Hepatocyte (in vitro differentiated cells): ENCODE results near the gene PVALEF. TPM values are rescaled to one million over a fixed set of nuclear protein-coding genes. Genes with fewer than 3 reads are reported as not detected.

Experiments
- DNase-seq: peaks from one replicate; pipeline ENCODE4 v3.0.0-alpha.2; 2016; ENCODE audit warnings: low spot score
- H2AFZ ChIP-seq: fragments of 200-600 bp; sonication (generic); 2 replicates; pipeline ENCODE4 v1.6.0; 2016; ENCODE audit warnings: antibody characterized with exemption, mild to moderate bottlenecking
- H3K27ac ChIP-seq: fragments of 200-600 bp; sonication (generic); 2 replicates; pipeline ENCODE4 v1.5.1; 2016; ENCODE audit warnings: mild to moderate bottlenecking
- H3K27me3 ChIP-seq: fragments of 200-600 bp; sonication (generic); 2 replicates; pipeline ENCODE4 v1.6.1; 2016
- H3K36me3 ChIP-seq: fragments of 200-600 bp; sonication (generic); replicated peaks from 2 replicates; pipeline ENCODE4 v1.5.1; 2016; ENCODE audit warnings: low read depth; ENCODE audit not compliant: insufficient read depth
- H3K4me1 ChIP-seq: fragments of 200-600 bp; sonication (generic); 2 replicates; pipeline ENCODE4 v1.5.1; 2016; ENCODE audit warnings: mild to moderate bottlenecking, moderate library complexity; ENCODE audit not compliant: insufficient read depth
- H3K4me2 ChIP-seq: fragments of 200-600 bp; sonication (generic); 2 replicates; pipeline ENCODE4 v1.6.0; 2016
- H3K4me3 ChIP-seq: fragments of 200-600 bp; sonication (generic); 2 replicates; pipeline ENCODE4 v1.5.1; 2016; ENCODE audit warnings: mild to moderate bottlenecking
- H3K79me2 ChIP-seq: fragments of 200-600 bp; sonication (generic); 2 replicates; pipeline ENCODE4 v1.6.0; 2017; ENCODE audit warnings: mild to moderate bottlenecking
- H3K9me2 ChIP-seq: fragments of 200-600 bp; sonication (generic); replicated peaks from 2 replicates; pipeline ENCODE4 v1.6.0; 2017; ENCODE audit warnings: mild to moderate bottlenecking; ENCODE audit not compliant: insufficient read depth
- H3K9me3 ChIP-seq: fragments of 200-600 bp; sonication (generic); 2 replicates; pipeline ENCODE4 v1.5.1; 2016; ENCODE audit warnings: low read depth, mild to moderate bottlenecking
- H4K20me1 ChIP-seq: fragments of 200-600 bp; sonication (generic); 2 replicates; pipeline ENCODE4 v1.6.0; 2016; ENCODE audit warnings: mild to moderate bottlenecking; ENCODE audit not compliant: insufficient read depth, poor library complexity, severe bottlenecking
- EZH2 ChIP-seq: fragments of 200-600 bp; sonication (generic); IDR thresholded peaks from 2 replicates; pipeline ENCODE4 v1.6.1; 2016; ENCODE audit warnings: antibody characterized with exemption, mild to moderate bottlenecking, borderline replicate concordance
- EZH2phosphoT487 ChIP-seq: fragments of 200-600 bp; sonication (generic); IDR thresholded peaks from one replicate; pipeline ENCODE4 v1.6.1; 2018; ENCODE audit warnings: antibody characterized with exemption, mild to moderate bottlenecking, low read depth, moderate library complexity; ENCODE audit not compliant: unreplicated experiment, severe bottlenecking
- WGBS: methylation state at CpG from one replicate; pipeline ENCODE4 v1.1.6; 2016; ENCODE audit warnings: low lambda C conversion rate; ENCODE audit errors: missing lambda C conversion rate; 5-methylcytosine and 5-hydroxymethylcytosine counted together
- polyA plus RNA-seq: library from polyadenylated mRNA; unstranded; fragments of >200 nt; fragmentation: Nextera tagmentation; extraction: Ambion mirVana; gene quantifications from 2 replicates; pipeline ENCODE4 v1.2.1, GENCODE V29; 2016
- total RNA-seq: library from RNA; depleted of rRNA; stranded (reverse); fragments of >200 nt; gene quantifications from 2 replicates; pipeline ENCODE4 v1.2.3, GENCODE V29; 2014
- TF ChIP-seq, protein P1 (sequence below): fragments of 200-600 bp; sonication (generic); IDR thresholded peaks from 2 replicates; pipeline ENCODE4 v1.5.1; 2016; ENCODE audit warnings: antibody characterized with exemption, mild to moderate bottlenecking; ENCODE audit not compliant: poor library complexity

The PVALEF gene
- total and polyA plus RNA-seq, 2 experiments from 2014 or later: 0.15 TPM; not detected in 1

DNA sequence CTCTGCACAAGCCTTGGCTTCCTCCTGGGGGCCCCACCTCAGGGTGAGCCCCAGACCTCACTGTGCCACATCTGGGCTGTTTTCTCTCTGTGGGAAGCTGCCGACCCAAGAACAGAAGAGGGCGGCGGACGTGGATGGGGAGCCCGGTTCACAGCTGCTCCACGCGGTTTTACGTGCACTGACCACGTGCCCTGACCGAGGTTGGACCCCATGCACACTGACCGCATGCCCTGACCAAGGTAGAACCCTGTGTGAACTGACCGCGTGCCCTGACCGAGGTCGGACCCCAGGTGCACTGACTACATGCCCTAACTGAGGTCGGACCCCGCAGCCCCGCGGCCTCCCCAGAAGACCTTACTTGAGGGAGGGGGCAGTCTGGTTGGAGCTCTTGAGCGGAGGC lies 37.8 kb downstream of the PVALEF start:
- H3K4me2 ChIP-seq: no peak overlapping the region
- DNase-seq: no peak
- H2AFZ ChIP-seq: no peak overlapping the region
- 98% methylated on average over 18 of the region's 20 CpGs for WGBS
- no peaks in the 10 kb centered on the region for H3K27me3 ChIP-seq
- no peak for TF ChIP-seq EZH2phosphoT487
- TF ChIP-seq, protein P1, sequence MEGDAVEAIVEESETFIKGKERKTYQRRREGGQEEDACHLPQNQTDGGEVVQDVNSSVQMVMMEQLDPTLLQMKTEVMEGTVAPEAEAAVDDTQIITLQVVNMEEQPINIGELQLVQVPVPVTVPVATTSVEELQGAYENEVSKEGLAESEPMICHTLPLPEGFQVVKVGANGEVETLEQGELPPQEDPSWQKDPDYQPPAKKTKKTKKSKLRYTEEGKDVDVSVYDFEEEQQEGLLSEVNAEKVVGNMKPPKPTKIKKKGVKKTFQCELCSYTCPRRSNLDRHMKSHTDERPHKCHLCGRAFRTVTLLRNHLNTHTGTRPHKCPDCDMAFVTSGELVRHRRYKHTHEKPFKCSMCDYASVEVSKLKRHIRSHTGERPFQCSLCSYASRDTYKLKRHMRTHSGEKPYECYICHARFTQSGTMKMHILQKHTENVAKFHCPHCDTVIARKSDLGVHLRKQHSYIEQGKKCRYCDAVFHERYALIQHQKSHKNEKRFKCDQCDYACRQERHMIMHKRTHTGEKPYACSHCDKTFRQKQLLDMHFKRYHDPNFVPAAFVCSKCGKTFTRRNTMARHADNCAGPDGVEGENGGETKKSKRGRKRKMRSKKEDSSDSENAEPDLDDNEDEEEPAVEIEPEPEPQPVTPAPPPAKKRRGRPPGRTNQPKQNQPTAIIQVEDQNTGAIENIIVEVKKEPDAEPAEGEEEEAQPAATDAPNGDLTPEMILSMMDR: no peak
- TF ChIP-seq EZH2: no peak
- no peak overlapping the region for H3K4me3 ChIP-seq
- H3K27ac ChIP-seq: no peak overlapping the region
- no peaks in the 10 kb centered on the region for H3K9me2 ChIP-seq
- H3K9me3 ChIP-seq: no peaks in the 10 kb centered on the region
- no peaks in the 10 kb centered on the region for H3K36me3 ChIP-seq
- H4K20me1 ChIP-seq: no peaks in the 10 kb centered on the region
- H3K4me1 ChIP-seq: no peaks in the 10 kb centered on the region
- H3K79me2 ChIP-seq: no peaks in the 10 kb centered on the region

DNA sequence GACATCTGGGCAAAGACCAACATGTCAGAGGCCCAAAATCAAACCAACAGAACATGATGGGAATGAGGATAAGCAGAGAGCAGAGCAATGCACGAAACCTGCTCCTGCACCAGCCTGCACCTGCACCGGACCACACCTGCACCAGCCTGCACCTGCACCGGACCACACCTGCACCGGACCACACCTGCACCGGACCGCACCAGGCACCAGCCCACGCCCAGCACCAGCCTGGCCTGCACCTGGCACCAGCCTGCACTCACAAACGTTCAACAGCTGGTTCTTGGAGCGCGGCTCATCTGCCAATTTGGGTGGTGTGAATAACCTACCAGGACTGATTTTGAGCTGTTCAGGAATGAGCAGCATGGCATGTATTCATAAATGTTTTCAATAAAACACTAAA lies 39.3 kb downstream of the PVALEF start:
- DNase-seq: no peak
- 94% methylated on average over 10 of the region's 10 CpGs for WGBS
- Histone ChIP-seq H3K9me3 (no peaks in the 10 kb centered on the region), H3K27me3 (no peaks in the 10 kb centered on the region), H3K4me3 (no peak overlapping the region), H3K27ac (no peak overlapping the region), H3K4me1 (no peaks in the 10 kb centered on the region), H4K20me1 (no peaks in the 10 kb centered on the region), H3K4me2 (no peak overlapping the region), H2AFZ (no peak overlapping the region), H3K79me2 (no peaks in the 10 kb centered on the region), H3K36me3 (no peaks in the 10 kb centered on the region), H3K9me2 (no peaks in the 10 kb centered on the region)
- TF ChIP-seq EZH2 (no peak), EZH2phosphoT487 (no peak)
- TF ChIP-seq, protein P1: no peak

DNA sequence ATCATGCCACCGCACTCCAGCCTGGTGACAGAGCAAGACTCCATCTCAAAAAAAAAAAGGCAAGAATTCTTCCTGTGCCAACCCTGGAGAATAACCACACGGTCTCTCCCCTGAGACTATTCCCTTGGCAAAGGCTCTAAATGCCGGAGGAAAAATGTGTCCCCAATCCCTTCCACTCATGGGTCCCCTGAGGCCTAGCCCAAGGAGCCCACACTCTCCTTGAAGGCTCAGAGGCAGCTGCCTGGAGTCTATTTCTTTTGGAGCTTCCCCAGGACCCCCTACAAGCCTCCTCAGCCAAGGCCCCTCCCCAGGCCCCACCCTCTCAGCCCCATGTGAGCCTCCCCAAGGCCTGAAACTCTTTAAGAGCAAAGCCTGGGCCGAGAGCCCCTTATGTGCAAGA lies 40.9 kb downstream of the PVALEF start:
- H3K79me2 ChIP-seq: no peaks in the 10 kb centered on the region
- H3K27me3 ChIP-seq: no peaks in the 10 kb centered on the region
- WGBS: 93% methylated on average over 4 of the region's 4 CpGs
- TF ChIP-seq, protein P1: no peak
- TF ChIP-seq EZH2 (no peak), EZH2phosphoT487 (no peak)
- no peak overlapping the region for H3K4me3 ChIP-seq
- DNase-seq: no peak
- no peaks in the 10 kb centered on the region for H3K4me1 ChIP-seq
- H4K20me1 ChIP-seq: no peaks in the 10 kb centered on the region
- no peaks in the 10 kb centered on the region for H3K36me3 ChIP-seq
- no peak overlapping the region for H3K27ac ChIP-seq
- no peaks in the 10 kb centered on the region for H3K9me2 ChIP-seq
- no peaks in the 10 kb centered on the region for H3K9me3 ChIP-seq
- no peak overlapping the region for H2AFZ ChIP-seq
- H3K4me2 ChIP-seq: no peak overlapping the region

DNA sequence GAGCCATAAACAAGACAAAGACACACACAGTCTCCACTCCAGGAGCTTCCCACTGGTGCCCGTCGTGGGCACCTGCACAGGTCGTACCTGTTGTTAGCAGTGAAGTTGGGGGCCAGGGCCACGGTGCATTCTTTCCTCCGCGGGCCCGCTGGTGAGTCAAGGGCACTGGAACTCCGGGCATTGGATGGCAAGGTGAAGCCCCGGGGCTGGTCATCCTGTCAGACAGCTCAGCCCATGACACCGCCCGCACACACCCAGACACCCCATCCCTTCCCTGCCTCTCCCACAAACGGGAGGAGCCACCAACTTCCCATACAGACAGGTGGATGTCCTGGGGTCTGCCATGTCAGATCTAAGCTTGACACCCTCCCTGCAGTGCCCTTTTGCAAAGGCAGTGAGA lies 41.4 kb downstream of the PVALEF start:
- WGBS: 93% methylated on average over 12 of the region's 12 CpGs
- no peak overlapping the region for H2AFZ ChIP-seq
- no peaks in the 10 kb centered on the region for H3K4me1 ChIP-seq
- no peak overlapping the region for H3K4me3 ChIP-seq
- H3K27ac ChIP-seq: no peak overlapping the region
- DNase-seq: no peak
- H3K79me2 ChIP-seq: no peaks in the 10 kb centered on the region
- no peaks in the 10 kb centered on the region for H3K36me3 ChIP-seq
- H3K9me2 ChIP-seq: no peaks in the 10 kb centered on the region
- no peak overlapping the region for H3K4me2 ChIP-seq
- no peaks in the 10 kb centered on the region for H3K27me3 ChIP-seq
- no peaks in the 10 kb centered on the region for H4K20me1 ChIP-seq
- H3K9me3 ChIP-seq: no peaks in the 10 kb centered on the region
- TF ChIP-seq EZH2 (no peak), EZH2phosphoT487 (no peak)
- TF ChIP-seq, protein P1: no peak
